H1 (cell line): Measurements from ENCODE around the gene ZNF77. TPM values are rescaled to one million over a fixed set of nuclear protein-coding genes. Genes with fewer than 3 reads are reported as not detected.

Source experiments
- EP300 ChIP-seq, 2 experiments: IDR thresholded peaks; 1 replicate in 1 of 2; 2 replicates in 1 of 2; pipeline ENCODE4 v1.6.1; 2011 to 2012; ENCODE audit warnings: low read depth in 2 of 2, low read length in 2 of 2, mild to moderate bottlenecking in 2 of 2, borderline replicate concordance in 1 of 2, inconsistent platforms in 1 of 2, moderate library complexity in 1 of 2
- JUN ChIP-seq: IDR thresholded peaks from 2 replicates; pipeline ENCODE4 v1.6.1; 2011; ENCODE audit warnings: low read depth, mild to moderate bottlenecking, improper control_type of control experiment, low read length
- POU5F1 ChIP-seq: IDR thresholded peaks from 2 replicates; pipeline ENCODE4 v1.6.1; 2011; ENCODE audit warnings: low read depth, mild to moderate bottlenecking, low read length, moderate library complexity
- RAD21 ChIP-seq, 2 experiments: IDR thresholded peaks in 1 of 2; conservative IDR thresholded peaks in 1 of 2; 2 replicates each; pipeline ENCODE4 v1.6.1; 2011; ENCODE audit warnings: low read depth in 2 of 2, low read length in 2 of 2, improper control_type of control experiment in 1 of 2, inconsistent platforms in 1 of 2, mild to moderate bottlenecking in 1 of 2, moderate library complexity in 1 of 2
- RXRA ChIP-seq: IDR thresholded peaks from 2 replicates; pipeline ENCODE4 v1.6.1; 2011; ENCODE audit warnings: low read depth, mild to moderate bottlenecking, low read length, moderate library complexity; ENCODE audit not compliant: insufficient read depth
- SP4 ChIP-seq: IDR thresholded peaks from 2 replicates; pipeline ENCODE4 v1.6.1; 2012; ENCODE audit warnings: low read length, inconsistent platforms
- polyA plus RNA-seq, 7 experiments: library from polyadenylated mRNA; depleted of rRNA in 3 of 7; stranded (reverse) in 5 of 7; unstranded in 2 of 7; fragments of >200 nt in 5 of 7; fragments of 200-250 nt in 2 of 7; gene quantifications; 1 replicate in 5 of 7; 2 replicates in 1 of 7; 4 replicates in 1 of 7; pipeline versions ENCODE4 v1.2.1 to v1.2.3, GENCODE V29; 2011 to 2013; ENCODE audit warnings: missing spikeins in 2 of 7, mixed read lengths in 2 of 7
- total RNA-seq: library from RNA; stranded (reverse); fragmentation: NEBNext Ultra II Directional; extraction: Animal tissue kit (Norgen Biotek cat#: 25700); gene quantifications from 2 replicates; pipeline ENCODE4 v1.2.1, GENCODE V29; 2021
- TF ChIP-seq, protein P1 (sequence below): fragments of 300-600 bp; sonication (generic); IDR thresholded peaks from 2 replicates; pipeline ENCODE4 v1.7.1; 2012; ENCODE audit warnings: low read length, moderate library complexity, mild to moderate bottlenecking, inconsistent platforms; ENCODE audit not compliant: insufficient replicate concordance
- TF ChIP-seq, protein P2 (sequence below): IDR thresholded peaks from 2 replicates; pipeline ENCODE4 v1.6.1; 2011; ENCODE audit warnings: low read depth, mild to moderate bottlenecking, low read length; ENCODE audit not compliant: insufficient read depth

Gene ZNF77
- total and polyA plus RNA-seq, 2 of the 8 experiments (the other 6 are each of a cell fraction or from before 2014, with no cell fraction given), result 2.9 to 4.7 TPM

DNA sequence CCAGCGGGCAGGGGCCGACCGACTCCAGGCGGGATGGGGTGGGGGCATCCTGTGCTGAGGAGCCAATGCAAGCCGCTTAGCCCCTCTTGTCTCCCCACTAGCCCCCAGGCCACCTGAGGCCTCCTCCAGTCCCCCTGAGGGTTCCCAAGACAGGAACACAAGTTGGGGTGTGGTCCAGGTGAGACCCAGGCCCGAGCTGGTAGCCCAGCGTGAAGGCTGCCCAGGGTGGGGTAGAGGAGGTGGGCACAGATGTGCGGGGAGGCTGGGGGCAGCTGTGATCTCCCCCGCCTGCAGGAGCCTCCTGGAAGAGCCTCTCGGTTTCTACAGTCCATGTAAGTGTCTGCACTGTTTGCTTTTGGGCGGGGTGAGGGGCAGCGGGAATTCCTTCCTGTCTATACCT lies 43.0 kb upstream of the ZNF77 start (continued):
- TF ChIP-seq, protein P1, sequence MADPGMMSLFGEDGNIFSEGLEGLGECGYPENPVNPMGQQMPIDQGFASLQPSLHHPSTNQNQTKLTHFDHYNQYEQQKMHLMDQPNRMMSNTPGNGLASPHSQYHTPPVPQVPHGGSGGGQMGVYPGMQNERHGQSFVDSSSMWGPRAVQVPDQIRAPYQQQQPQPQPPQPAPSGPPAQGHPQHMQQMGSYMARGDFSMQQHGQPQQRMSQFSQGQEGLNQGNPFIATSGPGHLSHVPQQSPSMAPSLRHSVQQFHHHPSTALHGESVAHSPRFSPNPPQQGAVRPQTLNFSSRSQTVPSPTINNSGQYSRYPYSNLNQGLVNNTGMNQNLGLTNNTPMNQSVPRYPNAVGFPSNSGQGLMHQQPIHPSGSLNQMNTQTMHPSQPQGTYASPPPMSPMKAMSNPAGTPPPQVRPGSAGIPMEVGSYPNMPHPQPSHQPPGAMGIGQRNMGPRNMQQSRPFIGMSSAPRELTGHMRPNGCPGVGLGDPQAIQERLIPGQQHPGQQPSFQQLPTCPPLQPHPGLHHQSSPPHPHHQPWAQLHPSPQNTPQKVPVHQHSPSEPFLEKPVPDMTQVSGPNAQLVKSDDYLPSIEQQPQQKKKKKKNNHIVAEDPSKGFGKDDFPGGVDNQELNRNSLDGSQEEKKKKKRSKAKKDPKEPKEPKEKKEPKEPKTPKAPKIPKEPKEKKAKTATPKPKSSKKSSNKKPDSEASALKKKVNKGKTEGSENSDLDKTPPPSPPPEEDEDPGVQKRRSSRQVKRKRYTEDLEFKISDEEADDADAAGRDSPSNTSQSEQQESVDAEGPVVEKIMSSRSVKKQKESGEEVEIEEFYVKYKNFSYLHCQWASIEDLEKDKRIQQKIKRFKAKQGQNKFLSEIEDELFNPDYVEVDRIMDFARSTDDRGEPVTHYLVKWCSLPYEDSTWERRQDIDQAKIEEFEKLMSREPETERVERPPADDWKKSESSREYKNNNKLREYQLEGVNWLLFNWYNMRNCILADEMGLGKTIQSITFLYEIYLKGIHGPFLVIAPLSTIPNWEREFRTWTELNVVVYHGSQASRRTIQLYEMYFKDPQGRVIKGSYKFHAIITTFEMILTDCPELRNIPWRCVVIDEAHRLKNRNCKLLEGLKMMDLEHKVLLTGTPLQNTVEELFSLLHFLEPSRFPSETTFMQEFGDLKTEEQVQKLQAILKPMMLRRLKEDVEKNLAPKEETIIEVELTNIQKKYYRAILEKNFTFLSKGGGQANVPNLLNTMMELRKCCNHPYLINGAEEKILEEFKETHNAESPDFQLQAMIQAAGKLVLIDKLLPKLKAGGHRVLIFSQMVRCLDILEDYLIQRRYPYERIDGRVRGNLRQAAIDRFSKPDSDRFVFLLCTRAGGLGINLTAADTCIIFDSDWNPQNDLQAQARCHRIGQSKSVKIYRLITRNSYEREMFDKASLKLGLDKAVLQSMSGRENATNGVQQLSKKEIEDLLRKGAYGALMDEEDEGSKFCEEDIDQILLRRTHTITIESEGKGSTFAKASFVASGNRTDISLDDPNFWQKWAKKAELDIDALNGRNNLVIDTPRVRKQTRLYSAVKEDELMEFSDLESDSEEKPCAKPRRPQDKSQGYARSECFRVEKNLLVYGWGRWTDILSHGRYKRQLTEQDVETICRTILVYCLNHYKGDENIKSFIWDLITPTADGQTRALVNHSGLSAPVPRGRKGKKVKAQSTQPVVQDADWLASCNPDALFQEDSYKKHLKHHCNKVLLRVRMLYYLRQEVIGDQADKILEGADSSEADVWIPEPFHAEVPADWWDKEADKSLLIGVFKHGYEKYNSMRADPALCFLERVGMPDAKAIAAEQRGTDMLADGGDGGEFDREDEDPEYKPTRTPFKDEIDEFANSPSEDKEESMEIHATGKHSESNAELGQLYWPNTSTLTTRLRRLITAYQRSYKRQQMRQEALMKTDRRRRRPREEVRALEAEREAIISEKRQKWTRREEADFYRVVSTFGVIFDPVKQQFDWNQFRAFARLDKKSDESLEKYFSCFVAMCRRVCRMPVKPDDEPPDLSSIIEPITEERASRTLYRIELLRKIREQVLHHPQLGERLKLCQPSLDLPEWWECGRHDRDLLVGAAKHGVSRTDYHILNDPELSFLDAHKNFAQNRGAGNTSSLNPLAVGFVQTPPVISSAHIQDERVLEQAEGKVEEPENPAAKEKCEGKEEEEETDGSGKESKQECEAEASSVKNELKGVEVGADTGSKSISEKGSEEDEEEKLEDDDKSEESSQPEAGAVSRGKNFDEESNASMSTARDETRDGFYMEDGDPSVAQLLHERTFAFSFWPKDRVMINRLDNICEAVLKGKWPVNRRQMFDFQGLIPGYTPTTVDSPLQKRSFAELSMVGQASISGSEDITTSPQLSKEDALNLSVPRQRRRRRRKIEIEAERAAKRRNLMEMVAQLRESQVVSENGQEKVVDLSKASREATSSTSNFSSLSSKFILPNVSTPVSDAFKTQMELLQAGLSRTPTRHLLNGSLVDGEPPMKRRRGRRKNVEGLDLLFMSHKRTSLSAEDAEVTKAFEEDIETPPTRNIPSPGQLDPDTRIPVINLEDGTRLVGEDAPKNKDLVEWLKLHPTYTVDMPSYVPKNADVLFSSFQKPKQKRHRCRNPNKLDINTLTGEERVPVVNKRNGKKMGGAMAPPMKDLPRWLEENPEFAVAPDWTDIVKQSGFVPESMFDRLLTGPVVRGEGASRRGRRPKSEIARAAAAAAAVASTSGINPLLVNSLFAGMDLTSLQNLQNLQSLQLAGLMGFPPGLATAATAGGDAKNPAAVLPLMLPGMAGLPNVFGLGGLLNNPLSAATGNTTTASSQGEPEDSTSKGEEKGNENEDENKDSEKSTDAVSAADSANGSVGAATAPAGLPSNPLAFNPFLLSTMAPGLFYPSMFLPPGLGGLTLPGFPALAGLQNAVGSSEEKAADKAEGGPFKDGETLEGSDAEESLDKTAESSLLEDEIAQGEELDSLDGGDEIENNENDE, result no peak
- no peak for TF ChIP-seq RAD21 (IDR thresholded peaks at IDR 0.05 in 1 of 2, conservative IDR thresholded peaks at IDR 0.05 in 1 of 2; ENCODE audit: low read depth in 2 of 2, low read length in 2 of 2)
- no peak for TF ChIP-seq RXRA
- TF ChIP-seq SP4, result no peak
- TF ChIP-seq JUN, result no peak
- TF ChIP-seq, protein P2, sequence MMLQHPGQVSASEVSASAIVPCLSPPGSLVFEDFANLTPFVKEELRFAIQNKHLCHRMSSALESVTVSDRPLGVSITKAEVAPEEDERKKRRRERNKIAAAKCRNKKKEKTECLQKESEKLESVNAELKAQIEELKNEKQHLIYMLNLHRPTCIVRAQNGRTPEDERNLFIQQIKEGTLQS, result no peak
- TF ChIP-seq EP300 (IDR thresholded peaks at IDR 0.05; ENCODE audit: borderline replicate concordance in 1 of 2, low read depth in 2 of 2, low read length in 2 of 2), result no peak
- no peak for TF ChIP-seq POU5F1
